NCI-H128 (cell line): Measurements from ENCODE around the gene REPIN1.
"Not testable (repeated sequence)": the region's sequence is repeated elsewhere in the genome, so short reads cannot be mapped to it uniquely, and the experiment has no call there.

Experiments
- DNase-seq: peaks from one replicate; lab custom pipeline; 2025; ENCODE audit not compliant: unreplicated experiment; lab: John Stamatoyannopoulos, UW

The REPIN1 gene

GRCh38 chr7:150374472-150374871 lies 5.8 kb downstream of the REPIN1 start:
- no peak for DNase-seq

- no peak for DNase-seq
Observed at GRCh38 chr7:150375662-150376521, 7.3 kb downstream of the REPIN1 start.

DNA sequence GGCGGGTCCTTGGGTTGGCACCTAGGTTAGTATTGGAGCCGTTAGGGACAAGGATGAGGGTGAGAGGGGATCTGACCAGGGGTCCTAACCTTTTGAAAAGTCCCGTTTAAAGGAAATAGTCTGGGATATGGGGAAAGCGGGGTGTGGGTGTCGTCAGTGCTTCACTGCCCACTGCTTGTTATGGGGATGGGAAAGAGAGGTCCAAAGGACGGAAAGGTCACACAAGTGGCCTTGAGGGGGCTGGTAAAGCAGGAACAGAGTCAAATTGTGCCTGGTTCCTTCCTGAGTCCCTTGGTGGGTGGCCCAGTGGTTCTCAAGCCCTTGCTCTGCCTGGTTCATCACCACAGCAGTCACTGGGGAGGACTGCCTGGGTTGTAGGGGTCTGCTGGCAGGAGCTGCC lies 7.9 kb downstream of the REPIN1 start:
- no peak for DNase-seq

GRCh38 chr7:150377196-150377595 lies 8.6 kb downstream of the REPIN1 start:
- DNase-seq = no peak

DNA sequence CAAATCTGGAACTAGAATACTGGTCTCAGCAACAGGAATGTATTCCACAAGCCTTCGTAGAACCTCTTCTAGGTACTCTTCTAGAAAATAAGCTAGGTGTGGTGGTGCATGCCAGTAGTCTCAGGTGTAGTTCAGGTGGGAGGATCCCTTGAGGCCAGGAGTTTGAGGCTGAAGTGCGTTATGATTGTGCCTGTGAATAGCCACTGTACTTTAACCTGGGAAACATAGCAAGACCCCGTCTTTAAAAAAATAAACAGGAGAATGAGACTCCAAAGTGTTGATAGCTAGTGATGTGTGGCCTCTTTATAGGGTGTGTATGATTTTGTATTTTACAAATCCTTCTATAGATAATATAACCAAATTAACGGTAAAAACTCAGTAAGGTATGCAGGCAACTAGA lies 9.0 kb downstream of the REPIN1 start:
- DNase-seq = no peak

GRCh38 chr7:150378115-150378852 lies 9.7 kb downstream of the REPIN1 start:
- no peak for DNase-seq

- peak; percentile 93 for DNase-seq
Observed at GRCh38 chr7:150378853-150379440, 10.3 kb downstream of the REPIN1 start, which contains the start of gene ZNF775. ZNF775 (plus strand) TSS chr7:150379330; CDS start chr7:150388471, 9,141 bp downstream.

DNA sequence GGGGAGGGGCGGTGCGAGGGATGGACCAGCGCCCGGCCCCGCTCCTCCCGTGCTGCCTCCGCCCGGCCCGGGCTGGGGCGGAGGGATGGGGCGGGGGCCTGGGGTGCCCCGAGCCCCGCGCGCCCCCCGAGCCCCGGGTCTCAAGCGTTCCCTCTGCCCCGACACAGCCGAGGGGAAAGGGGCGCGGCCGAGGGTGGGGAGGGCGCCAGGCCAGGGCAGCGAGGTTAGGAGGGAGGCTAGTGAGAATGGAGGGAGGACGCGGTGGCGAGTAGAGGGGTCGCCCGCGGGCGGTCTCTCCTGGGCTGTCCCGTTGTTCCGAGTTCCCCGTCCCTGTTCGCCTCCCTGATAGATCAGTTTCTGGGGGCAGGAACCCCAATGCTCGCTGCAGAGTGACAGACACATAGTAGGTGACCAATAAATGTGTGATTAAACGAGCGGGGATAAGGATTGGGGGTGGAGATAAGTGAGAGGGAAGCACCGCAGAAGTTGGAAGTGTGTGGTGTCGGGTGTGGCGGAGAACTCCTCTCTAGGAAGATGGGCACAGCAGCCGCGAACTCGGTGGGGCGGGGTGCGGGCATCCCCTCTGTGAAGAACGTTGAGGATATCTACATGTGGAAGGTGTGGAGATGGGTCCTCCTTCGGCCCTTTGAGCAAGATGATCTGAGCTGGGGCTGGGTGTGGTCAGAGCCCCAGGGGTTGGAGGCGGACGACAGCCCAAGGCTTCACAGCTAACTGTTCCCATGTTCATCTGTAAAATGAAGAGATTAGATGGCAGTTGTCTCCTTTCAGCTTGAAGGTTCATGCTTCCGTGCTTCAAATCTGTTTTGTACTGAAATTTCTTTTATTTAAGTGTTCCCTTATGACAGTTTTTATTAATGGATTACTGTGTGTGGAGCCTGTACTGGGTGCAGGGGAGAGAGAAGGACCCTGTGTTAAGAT lies 11.1 kb downstream of the REPIN1 start:
- DNase-seq = no peak

GRCh38 chr7:150380463-150380862 lies 11.8 kb downstream of the REPIN1 start:
- no peak for DNase-seq

- DNase-seq = no peak
Observed at GRCh38 chr7:150381096-150381495, 12.5 kb downstream of the REPIN1 start.

GRCh38 chr7:150381785-150382122 lies 13.1 kb downstream of the REPIN1 start:
- DNase-seq = no peak

GRCh38 chr7:150382123-150382843 lies 13.7 kb downstream of the REPIN1 start:
- DNase-seq = no peak

DNA sequence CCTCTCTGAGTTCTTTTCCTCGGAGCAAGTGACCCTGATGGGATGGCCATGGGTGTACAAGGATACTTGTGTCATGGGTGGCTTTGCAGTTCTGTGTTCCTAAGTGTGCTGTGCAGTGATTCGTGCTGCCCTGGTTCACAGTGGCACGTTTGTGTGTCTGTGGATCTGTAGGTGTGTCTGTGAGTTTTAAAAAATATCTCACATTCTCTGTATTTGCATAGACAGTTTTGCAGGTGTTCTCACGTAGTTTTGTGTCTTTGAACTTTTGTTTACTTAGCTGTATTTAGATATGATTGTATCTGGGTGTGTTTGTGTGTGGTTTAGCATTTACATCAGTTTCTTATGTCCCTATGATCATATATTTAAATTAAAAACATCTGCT lies 14.2 kb downstream of the REPIN1 start:
- no peak for DNase-seq

DNA sequence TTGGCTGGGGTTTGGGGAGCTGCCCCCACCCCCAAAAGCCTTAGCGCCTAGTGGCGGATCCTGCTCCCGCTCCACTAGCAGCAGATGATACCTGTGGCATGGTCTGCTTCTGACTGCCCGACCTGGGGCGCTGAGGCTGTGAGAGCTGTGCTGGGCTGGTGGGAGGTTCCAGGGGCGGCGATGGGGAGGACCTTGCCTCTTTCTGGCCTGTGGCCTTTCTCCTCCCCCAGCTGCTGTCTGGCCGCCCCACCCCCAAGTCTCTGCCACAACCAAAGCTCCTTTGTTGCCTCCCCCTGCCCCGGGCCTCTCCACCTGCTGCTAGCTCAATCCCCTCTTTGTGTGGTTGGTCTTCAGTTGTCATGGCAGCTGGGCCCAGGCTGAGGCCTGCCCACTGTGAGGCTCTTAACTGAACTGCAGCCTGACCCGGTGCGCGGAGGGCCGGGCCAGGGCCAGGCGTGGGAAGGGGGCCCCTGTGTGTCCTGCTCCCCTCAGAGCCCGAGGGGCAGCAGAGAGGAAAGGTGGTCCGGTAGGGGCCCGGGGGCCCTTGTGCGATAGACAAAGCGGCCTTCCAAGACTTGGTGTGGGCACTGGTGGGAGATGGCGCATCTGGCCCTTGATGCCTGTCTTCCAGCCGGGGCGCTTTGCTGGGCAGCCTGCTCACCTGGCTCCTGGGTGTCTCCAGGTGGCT lies 15.2 kb downstream of the REPIN1 start:
- no peak for DNase-seq

DNA sequence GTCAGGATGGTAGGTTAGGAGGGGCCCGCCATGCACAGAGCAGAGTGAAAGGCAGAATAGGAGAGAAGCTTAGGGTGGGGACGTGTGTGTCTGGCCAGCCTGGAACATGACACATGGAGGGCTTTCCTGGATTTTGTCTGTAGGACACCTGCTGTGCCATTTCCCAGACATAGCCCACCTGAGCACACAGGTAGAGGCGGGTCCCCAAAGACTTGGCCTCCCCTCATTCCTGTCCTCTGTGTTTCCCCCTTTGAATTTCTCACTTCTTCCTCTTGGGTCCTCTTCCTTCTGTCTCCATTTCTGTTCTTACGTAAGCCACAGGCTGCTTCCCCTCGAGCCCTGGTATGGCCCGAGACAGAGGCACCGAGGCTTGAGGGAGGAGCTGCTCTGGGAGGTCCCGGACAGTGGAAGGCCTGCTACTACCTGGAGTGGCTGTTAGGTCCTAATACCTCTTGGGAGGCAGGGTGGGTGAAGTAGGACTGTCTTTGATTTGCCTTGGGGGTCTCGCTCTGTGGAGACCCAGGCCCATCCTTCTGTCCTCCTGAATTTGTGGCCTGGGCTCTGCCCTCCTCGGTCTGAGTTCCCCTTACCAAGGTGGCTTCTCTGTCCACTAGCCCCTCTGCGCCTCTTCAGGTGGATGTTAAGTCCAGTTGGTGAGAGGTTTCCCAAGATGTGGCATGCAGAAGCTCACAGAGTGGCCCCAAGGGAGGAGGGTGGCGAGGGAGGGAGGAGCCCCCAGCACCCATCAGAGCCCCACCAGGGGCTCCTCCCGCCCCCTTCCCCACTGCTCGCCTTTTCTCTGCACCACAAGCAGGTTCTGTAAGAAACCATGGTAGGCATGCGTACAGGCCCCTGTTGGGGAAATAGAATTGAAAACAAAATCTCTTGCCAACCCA lies 16.0 kb downstream of the REPIN1 start:
- DNase-seq = no peak

GRCh38 chr7:150385302-150385723 lies 16.7 kb downstream of the REPIN1 start:
- DNase-seq = no peak

DNA sequence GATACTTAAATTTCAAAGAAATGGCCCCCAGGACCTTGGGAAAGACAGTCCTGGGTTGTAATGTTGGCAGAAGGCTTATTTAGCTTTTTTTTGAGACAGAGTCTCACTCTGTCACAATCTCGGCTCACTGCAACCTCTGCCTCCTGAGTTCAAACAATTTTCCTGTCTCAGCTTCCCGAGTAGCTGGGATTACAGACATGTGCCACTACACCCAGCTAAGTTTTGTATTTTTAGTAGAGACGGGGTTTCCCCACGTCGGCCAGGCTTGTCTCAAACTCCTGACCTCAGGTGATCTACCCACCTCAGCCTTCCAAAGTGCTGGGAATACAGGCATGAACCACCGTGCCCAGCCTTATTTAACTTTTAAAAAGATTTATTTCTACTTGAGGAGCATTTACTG lies 17.3 kb downstream of the REPIN1 start:
- not testable (repeated sequence) for DNase-seq

GRCh38 chr7:150388306-150388705 lies 19.7 kb downstream of the REPIN1 start:
- DNase-seq = no peak
